H9 (cell line): ENCODE measurements around the gene EVPL. TPM values are rescaled to one million over a fixed set of nuclear protein-coding genes. Genes with fewer than 3 reads are reported as not detected.

Experiments used
- DNase-seq: peaks from one replicate; pipeline ENCODE4 v3.0.0-alpha.2; 2017
- H2AFZ ChIP-seq: one replicate; pipeline ENCODE4 v1.6.1; 2013; ENCODE audit warnings: mild to moderate bottlenecking, low read length, control low read depth, moderate library complexity
- H2AK5ac ChIP-seq: 2 replicates; pipeline ENCODE4 v1.6.1; 2013; ENCODE audit warnings: low read length, control low read depth, mixed read lengths; ENCODE audit not compliant: insufficient read length
- H2BK120ac ChIP-seq: one replicate; pipeline ENCODE4 v1.6.1; 2013; ENCODE audit warnings: low read depth, mild to moderate bottlenecking, low read length, control low read depth, inconsistent platforms; ENCODE audit not compliant: poor library complexity, severe bottlenecking
- H2BK12ac ChIP-seq: 2 replicates; pipeline ENCODE4 v1.6.1; 2013; ENCODE audit warnings: low read length, control low read depth, mixed read lengths, low read depth; ENCODE audit not compliant: insufficient read length
- H2BK15ac ChIP-seq: 2 replicates; pipeline ENCODE4 v1.6.1; 2013; ENCODE audit warnings: low read depth, low read length, control low read depth
- H2BK20ac ChIP-seq: one replicate; pipeline ENCODE4 v1.6.1; 2013; ENCODE audit warnings: low read depth, mild to moderate bottlenecking, low read length, control low read depth, inconsistent platforms; ENCODE audit not compliant: poor library complexity, severe bottlenecking
- H2BK5ac ChIP-seq: 2 replicates; pipeline ENCODE4 v1.6.1; 2013; ENCODE audit warnings: low read length, control low read depth, mixed read lengths; ENCODE audit not compliant: insufficient read length
- H3K14ac ChIP-seq: 2 replicates; pipeline ENCODE4 v1.6.1; 2013; ENCODE audit warnings: low read length, control low read depth; ENCODE audit not compliant: insufficient read depth
- H3K18ac ChIP-seq: 2 replicates; pipeline ENCODE4 v1.6.1; 2013; ENCODE audit warnings: low read depth, mild to moderate bottlenecking, mixed read lengths, low read length, control low read depth; ENCODE audit not compliant: insufficient read length
- H3K23ac ChIP-seq: 2 replicates; pipeline ENCODE4 v1.6.1; 2013; ENCODE audit warnings: low read length, control low read depth, mixed read lengths, low read depth; ENCODE audit not compliant: insufficient read length
- H3K23me2 ChIP-seq: 2 replicates; pipeline ENCODE4 v1.6.1; 2013; ENCODE audit warnings: low read depth, mild to moderate bottlenecking, mixed read lengths, low read length, control low read depth; ENCODE audit not compliant: insufficient read length, poor library complexity, severe bottlenecking
- H3K27ac ChIP-seq: 2 replicates; pipeline ENCODE4 v1.5.1; 2013; ENCODE audit warnings: low read length, control low read depth, mixed read lengths, low read depth; ENCODE audit not compliant: insufficient read length
- H3K27me3 ChIP-seq: 2 replicates; pipeline ENCODE4 v1.6.1; 2013; ENCODE audit warnings: low read length, control low read depth, inconsistent platforms; ENCODE audit not compliant: insufficient read depth
- H3K4ac ChIP-seq: 2 replicates; pipeline ENCODE4 v1.6.1; 2013; ENCODE audit warnings: low read depth, mild to moderate bottlenecking, control low read depth, inconsistent platforms, low read length, moderate library complexity
- H3K4me1 ChIP-seq: 2 replicates; pipeline ENCODE4 v1.6.1; 2013; ENCODE audit warnings: low read length, control low read depth, inconsistent platforms; ENCODE audit not compliant: insufficient read depth
- H3K4me2 ChIP-seq: 2 replicates; pipeline ENCODE4 v1.6.1; 2013; ENCODE audit warnings: low read length, control low read depth, mixed read lengths; ENCODE audit not compliant: insufficient read length, insufficient read depth
- H3K56ac ChIP-seq: 2 replicates; pipeline ENCODE4 v1.6.1; 2013; ENCODE audit warnings: low read depth, mild to moderate bottlenecking, mixed read lengths, low read length, control low read depth; ENCODE audit not compliant: insufficient read length
- H3K79me1 ChIP-seq: 2 replicates; pipeline ENCODE4 v1.6.1; 2013; ENCODE audit warnings: low read depth, mild to moderate bottlenecking, moderate library complexity, low read length, control low read depth, inconsistent platforms; ENCODE audit not compliant: insufficient read depth, poor library complexity, severe bottlenecking
- H3K79me2 ChIP-seq: 2 replicates; pipeline ENCODE4 v1.6.1; 2013; ENCODE audit warnings: low read length, control low read depth, inconsistent platforms; ENCODE audit not compliant: insufficient read depth
- H3K9ac ChIP-seq: 2 replicates; pipeline ENCODE4 v1.6.1; 2013; ENCODE audit warnings: low read length, control low read depth, mixed read lengths; ENCODE audit not compliant: insufficient read length; ENCODE audit errors: extremely low read depth
- H3K9me3 ChIP-seq: one replicate; pipeline ENCODE4 v1.6.1; 2013; ENCODE audit warnings: low read depth, low read length, inconsistent platforms; ENCODE audit not compliant: control insufficient read depth
- H3T11ph ChIP-seq: one replicate; pipeline ENCODE4 v1.6.1; 2013; ENCODE audit warnings: mild to moderate bottlenecking, low read length, control low read depth, inconsistent platforms
- H4K20me1 ChIP-seq: one replicate; pipeline ENCODE4 v1.6.1; 2013; ENCODE audit not compliant: control insufficient read depth, insufficient read length, insufficient read depth
- H4K5ac ChIP-seq: 2 replicates; pipeline ENCODE4 v1.6.1; 2013; ENCODE audit warnings: low read depth, mild to moderate bottlenecking, mixed read lengths, low read length, control low read depth; ENCODE audit not compliant: insufficient read length
- H4K8ac ChIP-seq: replicated peaks from 2 replicates; pipeline ENCODE4 v1.6.1; 2013; ENCODE audit warnings: low read length, control low read depth, mixed read lengths, low read depth; ENCODE audit not compliant: insufficient read length
- H4K91ac ChIP-seq: 2 replicates; pipeline ENCODE4 v1.6.1; 2013; ENCODE audit warnings: low read depth, mild to moderate bottlenecking, moderate library complexity, mixed read lengths, low read length, control low read depth; ENCODE audit not compliant: insufficient read length
- H3K27ac Mint-ChIP-seq, 3 experiments: 2 replicates in 2 of 3; 3 replicates in 1 of 3; pipeline ENCODE4 v1.8.0; 2020 to 2021; ENCODE audit warnings: mixed read lengths in 3 of 3, mild to moderate bottlenecking in 1 of 3, moderate library complexity in 1 of 3
- H3K27me3 Mint-ChIP-seq: 2 replicates; pipeline ENCODE4 v1.8.0; 2021; ENCODE audit warnings: low read depth, mild to moderate bottlenecking, moderate library complexity, mixed read lengths
- H3K36me3 Mint-ChIP-seq, 3 experiments: 2 replicates in 2 of 3; 3 replicates in 1 of 3; pipeline ENCODE4 v1.8.0; 2020 to 2021; ENCODE audit warnings: low read depth in 3 of 3, mixed read lengths in 3 of 3; ENCODE audit not compliant: insufficient read depth in 1 of 3
- H3K4me1 Mint-ChIP-seq, 2 experiments: 2 replicates each; pipeline ENCODE4 v1.8.0; 2020; ENCODE audit warnings: mixed read lengths in 2 of 2
- H3K4me3 Mint-ChIP-seq, 2 experiments: 2 replicates in 1 of 2; 3 replicates in 1 of 2; pipeline ENCODE4 v1.8.0; 2020 to 2021; ENCODE audit warnings: mild to moderate bottlenecking in 2 of 2, mixed read lengths in 2 of 2, moderate library complexity in 1 of 2
- H3K9me3 Mint-ChIP-seq, 2 experiments: 2 replicates in 1 of 2; 3 replicates in 1 of 2; pipeline ENCODE4 v1.8.0; 2020; ENCODE audit warnings: mild to moderate bottlenecking in 2 of 2, mixed read lengths in 2 of 2, moderate library complexity in 1 of 2
- CTCF ChIP-seq: fragments of 200-600 bp; sonication (generic); conservative IDR thresholded peaks from 3 replicates; pipeline ENCODE4 v1.8.0; 2021; ENCODE audit warnings: antibody characterized with exemption, mild to moderate bottlenecking
- WGBS: extraction: QIAGEN DNeasy Blood & Tissue Kit; methylation state at CpG from one replicate; pipeline ENCODE4 v1.1.7; 2013; ENCODE audit warnings: missing lambda C conversion rate, low lambda C conversion rate, mixed read lengths; ENCODE audit not compliant: insufficient read length; ENCODE audit errors: extremely low coverage; 5-methylcytosine and 5-hydroxymethylcytosine counted together
- total RNA-seq: library from RNA; stranded (reverse); gene quantifications from 2 replicates; pipeline ENCODE4 v1.2.1, GENCODE V29; 2021

The EVPL gene
- total RNA-seq, 1 experiment from 2014 or later = 0.48 TPM

- Mint-ChIP-seq H3K27me3 (no peaks in the 10 kb centered on the region), H3K9me3 (no peaks in the 10 kb centered on the region; a peak in 1 of 5 replicates), H3K4me1 (peaks cover 2 to 9% of the 10 kb centered on the region in 2 experiments), H3K36me3 (peaks cover 0 to 18% (median 9%) of the 10 kb centered on the region in 3 experiments; a peak in 5 of 7 replicates), H3K27ac (no peak overlapping the region), H3K4me3 (no peak overlapping the region)
- no CpG with 5 or more reads among the region's 6 CpGs for WGBS
- no peak overlapping the region for H2BK12ac ChIP-seq
- H3T11ph ChIP-seq = no peak overlapping the region
- H2BK15ac ChIP-seq = no peak overlapping the region
- H3K23me2 ChIP-seq = no peaks in the 10 kb centered on the region
- no peaks in the 10 kb centered on the region for H3K79me2 ChIP-seq
- DNase-seq = no peak
- no peak for TF ChIP-seq CTCF
- H4K91ac ChIP-seq = no peak overlapping the region
- no peak overlapping the region for H3K9ac ChIP-seq
- no peak overlapping the region for H2BK20ac ChIP-seq
- no peak overlapping the region for H3K23ac ChIP-seq
- no peak overlapping the region for H4K5ac ChIP-seq
- no peak overlapping the region for H3K56ac ChIP-seq
- no peak overlapping the region for H3K27ac ChIP-seq
- H2BK120ac ChIP-seq = no peak overlapping the region
- H3K79me1 ChIP-seq = no peaks in the 10 kb centered on the region
- H3K4me1 ChIP-seq = no peaks in the 10 kb centered on the region
- no peak overlapping the region for H3K14ac ChIP-seq
- H4K8ac ChIP-seq = no peak overlapping the region
- H3K4me2 ChIP-seq = no peak overlapping the region
- H3K4ac ChIP-seq = no peak overlapping the region
- no peak overlapping the region for H3K18ac ChIP-seq
- H3K27me3 ChIP-seq = no peaks in the 10 kb centered on the region
- H3K9me3 ChIP-seq = no peaks in the 10 kb centered on the region
- no peak overlapping the region for H2AK5ac ChIP-seq
- no peak overlapping the region for H2AFZ ChIP-seq
- peaks cover 2% of the 10 kb centered on the region for H4K20me1 ChIP-seq
- no peak overlapping the region for H2BK5ac ChIP-seq
Measured at GRCh38 chr17:76003915-76004314, 23.2 kb downstream of the EVPL start.
